ENCODE data around the gene MTERF4. TPM values are rescaled to one million over a fixed set of nuclear protein-coding genes. Genes with fewer than 3 reads are reported as not detected.

The MTERF4 gene
- total and polyA plus RNA-seq, 2 of the 8 experiments (the other 6 are each of a cell fraction or from before 2014, with no cell fraction given), result 25.9 to 28.5 TPM

DNA sequence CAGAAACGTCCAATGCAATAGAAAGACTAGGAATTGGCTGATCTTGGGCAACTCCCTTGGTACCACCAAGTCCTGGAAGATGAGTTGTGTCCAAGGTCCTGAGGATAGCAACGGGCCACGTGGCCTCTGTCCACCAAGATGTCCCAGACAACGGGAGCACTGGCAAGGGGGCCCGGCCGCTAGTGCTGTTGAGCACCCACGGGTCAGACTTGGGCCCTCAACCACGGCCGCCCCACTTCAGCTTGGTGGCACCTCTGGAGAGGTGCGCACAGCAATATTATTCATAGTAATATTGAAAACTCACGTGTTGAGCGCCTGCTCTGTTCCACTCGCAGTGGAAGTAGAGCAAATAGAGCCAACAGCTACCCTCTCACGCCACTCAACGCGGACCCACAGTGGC, 28.2 kb upstream of the MTERF4 start (continued):
- TF ChIP-seq SP2 (IDR thresholded peaks at IDR 0.05; ENCODE audit: low read length), result no peak
- no peak for TF ChIP-seq TAF1 (IDR thresholded peaks at IDR 0.05; ENCODE audit: low read depth, low read length)
- no peak for TF ChIP-seq GTF2F1 (IDR thresholded peaks at IDR 0.05; ENCODE audit: borderline replicate concordance, low read depth, low read length)
- no peak for TF ChIP-seq CBX8 (IDR thresholded peaks at IDR 0.05; ENCODE audit: borderline replicate concordance, low read depth, low read length)
- TF ChIP-seq YY1 (IDR thresholded peaks at IDR 0.05; ENCODE audit: low read depth, low read length), result no peak

All from H1 (cell line).